GM21367 (cell line): ENCODE results near the gene TM9SF4.
"Not testable (repeated sequence)": the region's sequence is repeated elsewhere in the genome, so short reads cannot be mapped to it uniquely, and the experiment has no call there.

ENCODE experiments used
- ATAC-seq: cut with Tn5 transposase; IDR thresholded peaks from one replicate; pipeline ENCODE4 v1.9.1; 2021; ENCODE audit not compliant: unreplicated experiment

Gene TM9SF4

DNA sequence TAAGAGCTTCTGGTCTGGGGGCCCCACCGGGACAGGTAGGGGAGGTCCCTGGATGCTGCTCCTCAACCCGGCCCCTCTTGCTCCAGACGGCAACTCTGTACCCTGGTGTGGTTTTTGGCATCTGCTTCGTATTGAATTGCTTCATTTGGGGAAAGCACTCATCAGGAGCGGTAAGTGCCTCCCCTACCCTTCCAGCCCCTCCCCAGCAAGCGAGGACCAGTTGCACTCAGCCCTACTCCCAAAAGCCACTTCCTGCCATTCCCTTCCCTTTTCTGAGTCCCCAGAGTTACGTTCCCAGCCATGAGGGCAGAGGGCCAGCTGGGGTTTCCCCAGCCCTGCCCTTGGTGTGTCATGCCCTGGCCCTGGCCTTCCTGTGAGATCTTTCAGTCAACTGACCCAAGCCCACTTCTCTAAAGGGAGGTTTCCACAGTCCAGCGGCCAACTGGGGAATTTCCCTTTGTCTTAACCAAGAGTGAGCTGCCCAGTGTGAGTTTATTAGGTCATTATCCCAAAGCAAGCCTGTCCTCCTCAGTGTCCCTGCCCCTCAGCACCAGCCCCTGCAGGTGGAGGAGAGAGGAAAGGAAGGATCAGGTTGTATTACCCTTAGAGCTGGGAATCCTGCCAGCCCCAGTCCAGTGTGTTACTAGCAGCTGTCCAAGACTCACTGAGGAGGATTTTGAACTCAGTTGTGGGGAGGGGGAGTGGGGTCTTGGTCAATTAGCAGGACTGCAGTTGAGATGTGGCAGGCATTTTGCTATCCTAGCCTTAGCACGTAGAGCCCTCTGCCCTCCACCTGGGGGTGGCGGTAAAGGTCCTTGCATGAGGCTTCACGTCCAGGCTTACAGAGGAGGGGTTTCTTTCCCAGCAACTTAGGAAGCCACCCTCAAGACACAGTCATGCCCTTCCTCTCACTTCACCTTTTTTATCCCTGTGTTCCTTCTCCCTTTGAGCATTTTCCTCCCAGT is 45.8 kb downstream of the TM9SF4 start:
- ATAC-seq, result no peak

DNA sequence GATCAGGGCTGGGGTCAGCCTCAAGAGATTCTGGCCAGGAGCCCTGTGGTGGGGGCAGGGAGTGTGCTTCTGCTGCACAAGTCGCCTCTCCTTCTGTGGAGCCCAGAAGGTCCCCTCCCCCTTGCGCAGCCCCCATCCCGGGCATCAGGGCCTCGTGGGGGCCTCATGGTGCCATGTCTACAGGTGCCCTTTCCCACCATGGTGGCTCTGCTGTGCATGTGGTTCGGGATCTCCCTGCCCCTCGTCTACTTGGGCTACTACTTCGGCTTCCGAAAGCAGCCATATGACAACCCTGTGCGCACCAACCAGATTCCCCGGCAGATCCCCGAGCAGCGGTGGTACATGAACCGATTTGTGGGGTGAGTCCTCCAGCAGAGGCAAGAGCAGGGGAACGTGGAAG is 48.1 kb downstream of the TM9SF4 start:
- no peak for ATAC-seq

DNA sequence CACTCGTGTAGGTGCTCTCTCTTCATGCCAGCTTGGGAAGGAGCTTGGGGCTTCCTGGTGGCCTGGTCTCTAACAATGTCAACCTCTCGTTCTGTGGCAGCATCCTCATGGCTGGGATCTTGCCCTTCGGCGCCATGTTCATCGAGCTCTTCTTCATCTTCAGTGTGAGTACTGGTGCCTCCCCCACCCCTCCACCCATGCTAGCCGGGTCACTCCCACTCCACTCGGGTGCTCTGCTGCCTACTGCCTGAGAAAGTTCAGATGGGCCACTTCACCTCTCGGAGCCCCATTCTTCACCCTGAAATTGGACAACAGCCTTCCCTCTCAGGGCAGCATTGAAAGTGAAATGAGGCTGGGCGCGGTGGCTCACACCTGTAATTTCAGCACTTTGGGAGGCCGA is 48.8 kb downstream of the TM9SF4 start:
- ATAC-seq, result no peak

DNA sequence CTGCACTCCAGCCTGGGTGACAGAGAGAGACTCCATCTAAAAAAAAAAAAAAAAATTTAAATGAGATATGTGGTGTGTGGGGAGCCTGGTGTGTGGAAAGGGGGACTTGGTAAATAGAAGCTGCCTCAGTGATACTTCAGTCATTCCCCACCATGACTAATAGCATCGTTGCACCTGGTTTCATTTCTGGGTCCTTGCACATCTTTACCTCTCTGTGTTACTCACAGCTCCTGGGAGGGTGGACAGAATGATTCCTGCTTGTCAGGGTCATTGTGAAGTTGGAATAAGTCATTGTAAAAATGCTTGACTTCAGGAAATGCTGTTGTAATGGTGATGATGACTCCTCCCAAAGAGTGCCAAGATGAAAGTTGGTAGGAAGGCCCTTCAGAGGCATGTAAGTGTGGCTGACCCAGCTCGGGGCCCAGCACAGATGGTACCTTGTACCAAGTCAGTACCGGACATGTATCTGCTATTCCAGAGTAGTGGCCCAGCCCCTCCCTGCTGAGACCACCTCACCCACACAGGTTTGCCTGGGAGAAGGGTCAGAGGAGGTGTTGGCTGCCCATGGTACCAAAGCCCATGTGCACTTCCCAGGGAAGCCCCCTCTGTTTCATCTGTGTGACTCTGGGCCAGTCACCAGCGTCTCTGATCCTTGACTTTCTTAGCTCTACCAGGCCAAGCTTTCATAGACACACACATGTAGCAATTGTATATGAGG is 49.6 kb downstream of the TM9SF4 start:
- no peak for ATAC-seq

DNA sequence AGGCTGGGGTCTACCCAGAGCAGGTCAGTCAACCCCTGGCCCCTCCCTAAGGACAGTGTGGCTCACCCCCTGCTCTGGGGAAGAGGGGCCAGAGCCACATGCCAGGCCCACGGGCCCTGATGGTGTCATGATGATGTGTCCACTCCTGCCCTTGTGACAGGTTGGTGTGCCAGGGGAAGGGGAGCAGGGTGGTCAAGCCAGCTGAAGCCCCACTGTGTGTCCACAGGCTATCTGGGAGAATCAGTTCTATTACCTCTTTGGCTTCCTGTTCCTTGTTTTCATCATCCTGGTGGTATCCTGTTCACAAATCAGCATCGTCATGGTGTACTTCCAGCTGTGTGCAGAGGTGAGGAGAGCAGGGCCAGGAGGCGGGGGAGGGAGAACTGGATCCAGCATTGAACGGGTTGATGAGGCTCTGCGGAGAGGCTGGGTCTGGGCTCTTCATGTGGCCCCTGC is 50.3 kb downstream of the TM9SF4 start:
- ATAC-seq, result no peak

DNA sequence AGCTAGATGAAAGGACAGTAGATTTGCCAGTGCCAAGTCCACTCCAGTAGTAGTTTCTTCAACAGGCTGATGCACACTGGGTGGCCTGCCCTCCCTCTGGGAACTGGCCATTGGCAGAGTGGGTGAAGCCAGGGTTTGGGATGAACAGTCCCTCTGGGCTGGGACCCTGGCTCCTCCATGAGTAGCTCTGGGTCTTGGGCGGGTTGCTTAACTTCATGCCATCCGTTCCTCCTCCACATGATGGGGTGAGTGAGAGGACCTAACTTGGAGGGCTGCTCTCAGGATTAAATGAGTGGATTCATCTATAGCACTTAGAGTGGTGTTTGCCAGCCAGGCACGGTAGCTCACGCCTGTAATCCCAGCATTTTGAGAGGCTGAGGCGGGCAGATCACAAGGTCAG is 50.8 kb downstream of the TM9SF4 start:
- ATAC-seq, result no peak

DNA sequence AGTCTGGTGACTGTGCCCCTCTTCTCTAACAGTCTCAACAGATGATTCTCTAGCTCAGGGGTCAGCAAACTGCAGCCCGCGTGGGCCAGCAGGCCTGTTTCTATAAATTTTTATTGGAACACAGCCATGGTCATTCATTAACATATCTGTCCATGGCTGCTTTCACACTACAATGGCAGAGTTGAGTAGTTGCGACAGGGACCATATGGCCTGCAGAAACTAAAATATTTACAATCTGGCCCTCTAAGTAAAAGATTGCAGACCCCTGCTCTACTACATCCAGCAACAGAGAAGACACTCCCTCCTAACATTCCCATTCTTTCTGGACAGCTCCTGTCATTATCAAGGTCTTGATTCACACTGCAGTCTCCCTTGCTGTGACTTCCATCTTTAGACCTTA is 52.8 kb downstream of the TM9SF4 start:
- ATAC-seq, result no peak

DNA sequence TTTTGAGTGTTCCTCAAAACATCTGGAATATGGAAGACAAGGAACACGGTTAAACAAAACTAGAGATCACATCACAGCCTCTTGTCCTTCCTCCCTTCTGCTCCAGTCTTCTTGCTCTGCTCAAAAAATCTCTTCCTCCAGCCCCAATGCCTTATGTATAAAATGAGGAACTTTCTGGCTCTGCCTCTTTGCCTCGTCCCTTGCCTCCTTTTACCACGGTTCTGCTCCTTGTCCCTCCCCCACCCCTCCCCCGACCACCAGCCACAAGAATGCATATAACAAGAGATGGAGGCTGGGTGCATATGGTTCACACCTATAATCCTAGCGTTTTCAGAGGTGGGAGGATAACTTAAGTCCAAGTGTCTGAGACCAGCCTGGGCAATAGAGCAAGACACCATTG is 54.4 kb downstream of the TM9SF4 start:
- ATAC-seq, result no peak

DNA sequence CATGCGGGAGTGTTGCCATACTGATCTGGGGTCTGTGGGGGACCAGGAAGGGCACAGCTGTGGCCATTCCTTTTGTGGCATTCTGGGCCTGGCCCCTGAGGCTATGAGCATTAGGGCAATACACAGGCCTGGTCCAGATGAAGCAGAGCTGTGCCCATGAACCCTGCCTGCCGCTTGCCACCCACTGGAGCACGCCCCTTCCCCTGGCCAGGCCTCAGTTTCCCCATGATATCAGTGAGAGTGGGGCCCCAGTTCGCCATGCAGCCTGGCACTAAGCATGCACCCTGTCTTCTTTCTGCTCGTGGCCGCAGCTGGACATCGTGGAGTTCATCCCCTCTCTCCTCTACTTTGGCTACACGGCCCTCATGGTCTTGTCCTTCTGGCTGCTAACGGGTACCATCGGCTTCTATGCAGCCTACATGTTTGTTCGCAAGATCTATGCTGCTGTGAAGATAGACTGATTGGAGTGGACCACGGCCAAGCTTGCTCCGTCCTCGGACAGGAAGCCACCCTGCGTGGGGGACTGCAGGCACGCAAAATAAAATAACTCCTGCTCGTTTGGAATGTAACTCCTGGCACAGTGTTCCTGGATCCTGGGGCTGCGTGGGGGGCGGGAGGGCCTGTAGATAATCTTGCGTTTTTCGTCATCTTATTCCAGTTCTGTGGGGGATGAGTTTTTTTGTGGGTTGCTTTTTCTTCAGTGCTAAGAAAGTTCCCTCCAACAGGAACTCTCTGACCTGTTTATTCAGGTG is 55.6 kb downstream of the TM9SF4 start:
- no peak for ATAC-seq

DNA sequence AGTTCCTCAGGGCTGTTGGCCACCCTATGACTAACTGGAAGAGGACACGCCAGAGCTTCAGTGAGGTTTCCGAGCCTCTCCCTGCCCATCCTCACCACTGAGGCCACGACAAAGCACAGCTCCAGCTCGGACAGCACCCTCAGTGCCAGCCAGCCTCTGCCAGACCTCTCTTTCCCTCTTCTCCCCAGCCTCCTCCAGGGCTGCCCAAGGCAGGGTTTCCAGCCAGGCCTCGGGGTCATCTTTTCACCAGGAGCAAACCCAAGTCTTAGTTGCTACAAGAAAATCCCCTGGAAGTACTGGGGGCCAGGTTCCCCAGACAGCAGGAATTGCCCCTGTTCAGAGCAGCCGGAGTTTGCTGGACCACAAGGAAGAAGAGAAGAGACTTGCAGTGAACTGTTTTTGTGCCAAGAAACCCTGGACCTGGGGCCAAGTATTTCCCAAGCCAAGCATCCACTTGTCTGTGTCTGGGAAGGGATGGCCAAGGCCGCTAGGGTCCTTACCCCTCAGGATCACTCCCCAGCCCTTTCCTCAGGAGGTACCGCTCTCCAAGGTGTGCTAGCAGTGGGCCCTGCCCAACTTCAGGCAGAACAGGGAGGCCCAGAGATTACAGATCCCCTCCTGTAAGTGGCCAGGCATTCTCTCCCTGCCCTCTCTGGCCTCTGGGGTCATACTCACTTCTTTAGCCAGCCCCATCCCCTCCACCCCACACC is 56.5 kb downstream of the TM9SF4 start:
- no peak for ATAC-seq

DNA sequence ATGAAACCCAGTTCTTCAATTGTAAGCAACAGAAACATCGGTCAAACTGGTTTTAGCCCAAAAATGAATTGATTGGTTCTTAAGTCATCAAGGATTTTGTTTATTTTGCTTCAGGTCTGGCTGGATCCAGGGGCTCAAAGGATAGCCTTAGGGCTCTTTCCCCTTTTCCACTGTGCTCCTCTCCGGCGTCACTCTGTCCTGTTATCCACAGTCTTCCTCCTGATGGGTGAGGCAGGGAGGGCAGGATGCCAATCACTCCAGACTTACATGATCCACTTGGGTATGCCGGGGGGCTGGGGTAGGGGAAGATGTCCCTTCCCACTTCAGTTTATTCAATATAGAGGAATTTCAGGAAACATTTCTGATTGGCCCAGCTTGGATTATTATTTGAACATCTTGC is 58.0 kb downstream of the TM9SF4 start:
- ATAC-seq, result no peak

DNA sequence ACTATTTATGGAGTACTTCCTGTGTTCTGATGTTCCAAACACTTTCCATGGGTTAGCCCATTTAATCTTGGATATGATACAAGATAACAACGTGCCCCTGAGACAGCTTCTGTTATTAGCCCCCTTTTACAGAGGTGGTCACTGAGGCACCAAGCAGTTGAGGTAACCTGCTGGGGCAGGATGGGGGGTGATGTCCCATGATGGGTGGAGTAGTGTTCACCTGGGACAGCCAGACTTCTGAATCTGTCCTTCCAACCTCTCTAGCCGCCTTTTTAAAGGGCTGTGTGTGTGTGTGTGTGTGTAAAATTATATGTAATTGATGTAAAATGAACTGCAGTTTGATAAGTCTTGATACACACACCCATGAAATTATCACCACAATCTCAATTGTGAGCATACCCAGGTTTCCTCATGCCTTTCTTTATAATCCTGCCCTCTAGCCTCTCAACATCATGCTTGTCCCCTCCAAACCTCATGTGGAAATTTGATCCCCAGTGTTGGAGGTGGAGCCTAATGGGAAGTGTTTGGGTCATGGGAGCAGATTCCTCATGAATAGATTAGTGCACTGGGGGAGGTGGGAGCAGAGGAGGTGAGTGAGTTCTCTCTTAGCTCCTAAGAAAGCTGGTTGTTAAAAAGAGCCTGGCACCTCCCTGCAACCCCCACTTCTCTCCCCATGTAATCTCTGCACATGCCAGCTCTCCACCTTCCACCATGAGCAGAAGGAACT is 58.8 kb downstream of the TM9SF4 start:
- no peak for ATAC-seq

DNA sequence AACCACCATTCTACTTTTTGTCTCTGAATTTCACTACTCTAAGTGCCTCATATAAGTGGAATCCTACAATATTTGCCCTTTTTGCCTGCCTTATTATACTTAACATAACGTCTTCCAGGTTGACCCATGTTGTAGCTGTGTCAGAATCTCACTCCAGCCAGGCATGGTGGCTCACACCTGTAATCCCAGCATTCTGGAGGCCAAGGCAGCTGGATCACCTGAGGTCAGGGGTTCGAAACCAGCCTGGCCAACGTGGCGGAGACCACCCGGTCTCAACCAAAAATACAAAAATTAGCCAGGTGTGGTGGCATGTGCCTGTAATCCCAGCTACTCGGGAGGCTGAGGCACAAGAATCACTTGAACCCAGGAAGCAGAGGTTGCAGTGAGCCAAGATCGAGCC is 68.2 kb downstream of the TM9SF4 start:
- not testable (repeated sequence) for ATAC-seq

DNA sequence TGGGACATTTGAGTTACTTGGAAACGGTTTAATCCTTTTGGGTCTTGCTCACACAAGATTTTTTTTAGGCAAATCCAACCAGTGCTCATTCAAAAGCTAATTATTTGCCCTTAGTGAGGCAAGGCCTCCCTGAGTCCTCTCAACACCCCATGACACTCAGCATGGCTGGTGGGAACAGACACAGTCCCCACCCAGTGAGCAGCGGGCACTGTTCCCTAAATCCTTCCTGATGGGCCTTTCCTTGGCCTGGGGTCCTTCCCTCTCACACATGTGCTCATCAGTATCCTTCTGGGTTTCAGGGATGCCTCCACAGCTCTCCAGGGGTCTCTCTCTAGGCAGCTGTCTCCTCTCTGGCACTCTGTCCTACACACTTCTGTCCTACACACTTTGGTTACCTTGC is 70.0 kb downstream of the TM9SF4 start:
- no peak for ATAC-seq

DNA sequence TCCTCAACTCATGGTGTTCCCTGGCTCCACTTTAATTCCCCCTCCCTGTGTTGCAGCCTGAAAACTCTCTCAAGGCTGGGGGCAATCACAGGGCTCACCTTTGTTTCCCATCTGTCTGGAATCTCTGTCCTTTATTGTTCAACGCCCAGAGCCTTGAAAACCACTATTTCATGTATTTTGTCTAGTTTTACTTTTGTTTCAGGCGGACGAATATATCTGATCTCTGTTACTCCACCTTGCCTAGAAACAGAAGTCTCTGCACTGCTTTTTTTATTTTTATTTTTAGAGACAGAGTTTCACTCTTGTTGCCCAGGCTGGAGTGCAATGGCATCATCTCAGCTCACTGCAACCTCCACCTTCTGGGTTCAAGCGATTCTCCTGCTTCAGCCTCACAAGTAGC is 70.4 kb downstream of the TM9SF4 start:
- no peak for ATAC-seq

DNA sequence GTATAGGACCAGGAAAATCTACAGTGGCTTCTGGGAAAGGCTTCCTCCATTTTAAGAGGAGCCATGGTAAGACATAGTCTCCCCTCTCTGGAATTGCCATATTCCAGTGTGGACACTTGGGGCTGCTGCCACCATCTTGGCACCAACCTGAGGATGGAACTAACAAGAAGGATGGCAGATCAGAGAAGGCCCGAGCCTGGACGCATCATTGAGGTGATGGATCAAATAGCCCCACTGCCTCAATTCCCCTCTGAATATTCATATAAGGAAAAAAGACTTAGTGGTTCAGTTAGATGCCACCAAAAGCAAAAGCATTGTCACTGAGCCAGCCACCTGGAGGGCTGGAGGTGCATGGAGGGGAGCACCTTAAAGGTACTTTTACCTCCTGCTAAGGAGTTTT is 72.1 kb downstream of the TM9SF4 start:
- no peak for ATAC-seq

DNA sequence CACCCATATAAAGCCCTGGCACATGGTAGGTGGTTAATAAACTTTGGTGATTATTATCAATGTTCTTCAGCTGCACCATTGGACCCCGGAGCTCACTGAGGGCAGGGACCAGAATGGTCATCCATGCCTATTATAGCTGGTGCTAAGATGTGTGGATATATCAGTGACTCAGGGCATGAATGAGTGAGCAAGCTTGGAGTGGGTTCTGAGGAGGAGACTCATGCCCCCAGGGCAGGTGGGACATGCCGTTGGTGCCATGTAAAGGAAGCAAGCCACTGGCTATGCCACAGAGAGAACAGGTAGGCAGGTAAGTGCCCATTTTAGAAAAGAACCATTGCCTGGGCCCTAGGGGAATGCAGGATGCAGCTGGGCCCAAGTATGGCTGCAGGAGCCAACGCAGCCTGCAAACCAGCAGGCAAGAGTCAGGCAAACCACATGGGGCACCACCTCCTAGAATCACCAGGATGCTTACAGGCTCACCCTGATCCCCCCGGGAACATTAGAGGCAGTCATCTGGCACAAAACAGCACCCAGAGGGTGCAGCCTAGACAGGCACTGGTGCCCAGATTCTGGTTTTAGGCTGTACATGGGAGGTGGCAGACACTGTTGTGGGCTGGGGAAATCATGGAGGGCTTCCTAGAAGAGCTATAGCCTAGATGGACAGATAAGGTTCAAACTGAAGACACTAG is 74.6 kb downstream of the TM9SF4 start:
- ATAC-seq, result no peak

DNA sequence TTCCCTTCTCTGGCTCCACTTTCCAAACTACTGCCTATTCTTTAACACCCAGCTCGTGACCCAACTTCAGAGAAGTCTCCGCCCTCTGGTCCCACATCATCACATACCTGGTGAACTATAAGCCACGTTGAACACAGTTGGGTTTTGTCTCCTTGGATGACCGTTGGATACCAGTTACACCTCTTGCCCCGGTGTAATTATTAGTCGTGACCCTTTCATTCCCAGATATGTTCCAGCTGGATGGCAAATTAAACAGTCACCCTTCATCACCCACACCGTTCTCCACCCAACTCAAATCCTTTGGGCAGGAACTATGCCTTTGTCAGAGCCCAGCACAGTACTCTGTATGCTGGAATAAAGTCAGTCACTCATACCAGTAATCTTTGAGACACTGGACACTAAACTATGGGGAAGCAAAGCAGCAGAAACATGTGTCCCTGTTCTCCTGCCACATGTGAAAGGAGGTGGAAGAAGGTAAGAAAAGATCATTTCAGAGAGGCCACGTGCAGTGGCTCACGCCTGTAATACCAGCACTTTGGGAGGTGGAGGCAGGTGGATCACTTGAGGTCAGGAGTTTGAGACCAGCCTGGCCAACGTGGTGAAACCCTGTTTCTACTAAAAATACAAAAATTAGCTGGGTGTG is 75.6 kb downstream of the TM9SF4 start:
- ATAC-seq, result no peak

DNA sequence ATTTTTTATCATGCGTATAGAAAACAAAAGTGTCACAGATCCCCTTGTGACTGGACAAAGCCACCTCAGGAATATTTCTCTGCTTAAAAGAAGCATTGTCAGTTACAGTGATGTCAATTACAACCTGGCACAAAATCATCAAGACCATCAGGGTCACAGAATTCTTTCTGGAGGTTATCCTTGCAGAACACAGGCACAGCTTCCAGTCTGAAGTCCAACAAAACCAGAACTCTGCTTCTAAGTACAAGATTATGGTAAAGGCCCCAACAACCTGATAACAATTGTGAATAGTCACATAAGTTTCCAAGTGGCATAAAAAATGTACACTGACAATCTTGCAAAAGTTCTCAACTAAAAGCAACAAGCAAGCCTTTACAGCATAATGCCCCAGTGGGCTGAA is 77.0 kb downstream of the TM9SF4 start:
- ATAC-seq, result no peak
